ENCODE results near the gene TRIM28. TPM values are rescaled to one million over a fixed set of nuclear protein-coding genes. Genes with fewer than 3 reads are reported as not detected.

The TRIM28 gene
- total and polyA plus RNA-seq, 2 donors (not counting 1 experiment from before 2014, with no cell fraction given) = 160 to 325 TPM

DNA sequence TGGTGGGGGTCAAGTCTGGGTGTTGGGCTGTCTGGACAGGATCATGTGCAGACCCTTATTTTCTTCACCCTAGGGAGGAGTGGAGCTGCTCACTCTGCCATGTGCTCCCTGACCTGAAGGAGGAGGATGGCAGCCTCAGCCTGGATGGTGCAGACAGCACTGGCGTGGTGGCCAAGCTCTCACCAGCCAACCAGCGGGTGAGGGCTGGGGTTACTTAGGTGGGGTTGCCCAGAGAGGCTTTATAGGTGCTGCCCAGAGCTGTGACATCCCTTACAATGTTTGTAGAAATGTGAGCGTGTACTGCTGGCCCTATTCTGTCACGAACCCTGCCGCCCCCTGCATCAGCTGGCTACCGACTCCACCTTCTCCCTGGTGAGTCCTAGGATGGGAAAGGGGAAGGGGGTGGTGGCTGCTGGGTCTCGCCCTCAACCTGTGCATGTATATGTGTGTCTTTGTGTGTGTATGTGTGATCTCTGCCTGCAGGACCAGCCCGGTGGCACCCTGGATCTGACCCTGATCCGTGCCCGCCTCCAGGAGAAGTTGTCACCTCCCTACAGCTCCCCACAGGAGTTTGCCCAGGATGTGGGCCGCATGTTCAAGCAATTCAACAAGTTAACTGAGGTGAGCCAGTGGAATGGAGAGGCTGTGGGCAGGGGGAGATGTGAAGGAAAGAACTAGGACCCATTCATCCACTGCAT lies 5.9 kb downstream of the TRIM28 start:
- peaks cover 56% of the 10 kb centered on the region for H3K36me3 ChIP-seq (ENCODE audit: control insufficient read depth, insufficient read depth, low read length)
- H4K20me1 ChIP-seq (ENCODE audit: control insufficient read depth, extremely low read depth, insufficient read depth, low read length) = peaks cover 7% of the 10 kb centered on the region

DNA sequence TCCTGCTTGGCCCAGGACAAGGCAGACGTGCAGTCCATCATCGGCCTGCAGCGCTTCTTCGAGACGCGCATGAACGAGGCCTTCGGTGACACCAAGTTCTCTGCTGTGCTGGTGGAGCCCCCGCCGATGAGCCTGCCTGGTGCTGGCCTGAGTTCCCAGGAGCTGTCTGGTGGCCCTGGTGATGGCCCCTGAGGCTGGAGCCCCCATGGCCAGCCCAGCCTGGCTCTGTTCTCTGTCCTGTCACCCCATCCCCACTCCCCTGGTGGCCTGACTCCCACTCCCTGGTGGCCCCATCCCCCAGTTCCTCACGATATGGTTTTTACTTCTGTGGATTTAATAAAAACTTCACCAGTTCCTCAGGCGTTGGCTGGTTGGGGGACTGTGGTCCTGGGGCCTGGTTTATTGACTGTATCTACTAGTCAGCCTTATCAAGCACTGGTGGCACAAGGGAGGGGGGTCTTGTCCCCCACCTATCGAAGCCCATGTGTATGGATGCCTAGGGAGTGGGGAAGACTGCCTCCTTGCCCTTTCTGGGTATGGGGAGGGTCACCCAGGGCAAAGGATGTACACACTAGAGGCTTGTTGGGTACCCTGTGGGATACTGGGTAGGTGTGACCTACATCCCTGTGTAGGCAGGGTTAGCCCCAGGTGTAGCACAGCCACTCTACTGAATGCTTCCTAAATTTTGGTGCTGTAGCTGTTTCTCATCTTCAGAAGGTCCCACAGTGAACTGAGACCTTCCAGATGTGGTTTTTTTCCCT lies 6.7 kb downstream of the TRIM28 start:
- Histone ChIP-seq H2AFZ (ENCODE audit: low read length) (no peak overlapping the region), H4K20me1 (ENCODE audit: control insufficient read depth, extremely low read depth, insufficient read depth, low read length) (peaks cover 7% of the 10 kb centered on the region), H3K4me1 (ENCODE audit: control insufficient read depth, extremely low read depth, insufficient read depth, low read length) (peaks cover 21% of the 10 kb centered on the region), H3K79me2 (ENCODE audit: control insufficient read depth, insufficient read depth, low read length) (peaks cover 52% of the 10 kb centered on the region), H3K4me2 (ENCODE audit: extremely low read depth, insufficient read depth, low read length) (no peak overlapping the region), H3K9ac (ENCODE audit: insufficient read depth, low read length) (no peak overlapping the region), H3K27ac (ENCODE audit: insufficient read depth, low read length) (no peak overlapping the region), H3K27me3 (ENCODE audit: control insufficient read depth, insufficient read depth, low read length) (no peaks in the 10 kb centered on the region), H3K9me3 (ENCODE audit: control insufficient read depth, insufficient read depth, low read depth, low read length) (no peaks in the 10 kb centered on the region), H3K4me3 (replicated peaks in 1 of 4; ENCODE audit: control extremely low read depth in 1 of 4, insufficient read depth in 1 of 4, low read depth in 3 of 4, low read length in 4 of 4) (no peak overlapping the region), H3K36me3 (ENCODE audit: control insufficient read depth, insufficient read depth, low read length) (peaks cover 57% of the 10 kb centered on the region)
- TF ChIP-seq EZH2 (IDR thresholded peaks at IDR 0.05; ENCODE audit: low read length, missing control alignments) = no peak
- TF ChIP-seq, protein P1, sequence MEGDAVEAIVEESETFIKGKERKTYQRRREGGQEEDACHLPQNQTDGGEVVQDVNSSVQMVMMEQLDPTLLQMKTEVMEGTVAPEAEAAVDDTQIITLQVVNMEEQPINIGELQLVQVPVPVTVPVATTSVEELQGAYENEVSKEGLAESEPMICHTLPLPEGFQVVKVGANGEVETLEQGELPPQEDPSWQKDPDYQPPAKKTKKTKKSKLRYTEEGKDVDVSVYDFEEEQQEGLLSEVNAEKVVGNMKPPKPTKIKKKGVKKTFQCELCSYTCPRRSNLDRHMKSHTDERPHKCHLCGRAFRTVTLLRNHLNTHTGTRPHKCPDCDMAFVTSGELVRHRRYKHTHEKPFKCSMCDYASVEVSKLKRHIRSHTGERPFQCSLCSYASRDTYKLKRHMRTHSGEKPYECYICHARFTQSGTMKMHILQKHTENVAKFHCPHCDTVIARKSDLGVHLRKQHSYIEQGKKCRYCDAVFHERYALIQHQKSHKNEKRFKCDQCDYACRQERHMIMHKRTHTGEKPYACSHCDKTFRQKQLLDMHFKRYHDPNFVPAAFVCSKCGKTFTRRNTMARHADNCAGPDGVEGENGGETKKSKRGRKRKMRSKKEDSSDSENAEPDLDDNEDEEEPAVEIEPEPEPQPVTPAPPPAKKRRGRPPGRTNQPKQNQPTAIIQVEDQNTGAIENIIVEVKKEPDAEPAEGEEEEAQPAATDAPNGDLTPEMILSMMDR (conservative IDR thresholded peaks at IDR 0.05 in 1 of 2, IDR thresholded peaks at IDR 0.05 in 1 of 2; ENCODE audit: low read depth in 1 of 2, low read length in 2 of 2) = no peak
- no peak for DNase-seq (ENCODE audit: low read depth in 2 of 2)

More for the DNA sequence above, 5.9 kb downstream of the TRIM28 start:
- Histone ChIP-seq H3K4me1 (ENCODE audit: control insufficient read depth, extremely low read depth, insufficient read depth, low read length) (peaks cover 17% of the 10 kb centered on the region), H3K27me3 (ENCODE audit: control insufficient read depth, insufficient read depth, low read length) (no peaks in the 10 kb centered on the region), H3K27ac (ENCODE audit: insufficient read depth, low read length) (no peak overlapping the region), H3K4me2 (ENCODE audit: extremely low read depth, insufficient read depth, low read length) (no peak overlapping the region), H3K79me2 (ENCODE audit: control insufficient read depth, insufficient read depth, low read length) (peaks cover 58% of the 10 kb centered on the region), H2AFZ (ENCODE audit: low read length) (no peak overlapping the region), H3K9ac (ENCODE audit: insufficient read depth, low read length) (no peak overlapping the region), H3K9me3 (ENCODE audit: control insufficient read depth, insufficient read depth, low read depth, low read length) (no peaks in the 10 kb centered on the region), H3K4me3 (replicated peaks in 1 of 4; ENCODE audit: control extremely low read depth in 1 of 4, insufficient read depth in 1 of 4, low read depth in 3 of 4, low read length in 4 of 4) (no peak overlapping the region)
- TF ChIP-seq, protein P1 (conservative IDR thresholded peaks at IDR 0.05 in 1 of 2, IDR thresholded peaks at IDR 0.05 in 1 of 2; ENCODE audit: low read depth in 1 of 2, low read length in 2 of 2) = no peak
- TF ChIP-seq EZH2 (IDR thresholded peaks at IDR 0.05; ENCODE audit: low read length, missing control alignments) = no peak
- no peak for DNase-seq (ENCODE audit: low read depth in 2 of 2)

GRCh38 chr19:58551123-58551497 lies 7.2 kb downstream of the TRIM28 start:
- Histone ChIP-seq H3K4me3 (replicated peaks in 1 of 4; ENCODE audit: control extremely low read depth in 1 of 4, insufficient read depth in 1 of 4, low read depth in 3 of 4, low read length in 4 of 4) (no peak overlapping the region), H3K4me2 (ENCODE audit: extremely low read depth, insufficient read depth, low read length) (no peak overlapping the region), H2AFZ (ENCODE audit: low read length) (no peak overlapping the region), H3K79me2 (ENCODE audit: control insufficient read depth, insufficient read depth, low read length) (peaks cover 50% of the 10 kb centered on the region), H3K4me1 (ENCODE audit: control insufficient read depth, extremely low read depth, insufficient read depth, low read length) (peaks cover 19% of the 10 kb centered on the region), H3K27ac (ENCODE audit: insufficient read depth, low read length) (no peak overlapping the region), H3K9me3 (ENCODE audit: control insufficient read depth, insufficient read depth, low read depth, low read length) (no peaks in the 10 kb centered on the region), H3K27me3 (ENCODE audit: control insufficient read depth, insufficient read depth, low read length) (no peaks in the 10 kb centered on the region), H3K9ac (ENCODE audit: insufficient read depth, low read length) (no peak overlapping the region), H3K36me3 (ENCODE audit: control insufficient read depth, insufficient read depth, low read length) (peaks cover 56% of the 10 kb centered on the region), H4K20me1 (ENCODE audit: control insufficient read depth, extremely low read depth, insufficient read depth, low read length) (peaks cover 3% of the 10 kb centered on the region)
- TF ChIP-seq, protein P1 (conservative IDR thresholded peaks at IDR 0.05 in 1 of 2, IDR thresholded peaks at IDR 0.05 in 1 of 2; ENCODE audit: low read depth in 1 of 2, low read length in 2 of 2) = no peak
- TF ChIP-seq EZH2 (IDR thresholded peaks at IDR 0.05; ENCODE audit: low read length, missing control alignments) = no peak
- no peak for DNase-seq (ENCODE audit: low read depth in 2 of 2)
